DMS 273 treated with DMSO at 0.1 percent for 48 hours (cell line): Measurements from ENCODE around the gene TDRD3.
A peak's percentile ranks its signal among the peaks of the same experiment; 100 is the strongest.
"Not testable (repeated sequence)": the region's sequence is repeated elsewhere in the genome, so short reads cannot be mapped to it uniquely, and the experiment has no call there.

Experiments
- DNase-seq: peaks from one replicate; lab custom pipeline; 2025; lab: John Stamatoyannopoulos, UW

TDRD3 gene

DNA sequence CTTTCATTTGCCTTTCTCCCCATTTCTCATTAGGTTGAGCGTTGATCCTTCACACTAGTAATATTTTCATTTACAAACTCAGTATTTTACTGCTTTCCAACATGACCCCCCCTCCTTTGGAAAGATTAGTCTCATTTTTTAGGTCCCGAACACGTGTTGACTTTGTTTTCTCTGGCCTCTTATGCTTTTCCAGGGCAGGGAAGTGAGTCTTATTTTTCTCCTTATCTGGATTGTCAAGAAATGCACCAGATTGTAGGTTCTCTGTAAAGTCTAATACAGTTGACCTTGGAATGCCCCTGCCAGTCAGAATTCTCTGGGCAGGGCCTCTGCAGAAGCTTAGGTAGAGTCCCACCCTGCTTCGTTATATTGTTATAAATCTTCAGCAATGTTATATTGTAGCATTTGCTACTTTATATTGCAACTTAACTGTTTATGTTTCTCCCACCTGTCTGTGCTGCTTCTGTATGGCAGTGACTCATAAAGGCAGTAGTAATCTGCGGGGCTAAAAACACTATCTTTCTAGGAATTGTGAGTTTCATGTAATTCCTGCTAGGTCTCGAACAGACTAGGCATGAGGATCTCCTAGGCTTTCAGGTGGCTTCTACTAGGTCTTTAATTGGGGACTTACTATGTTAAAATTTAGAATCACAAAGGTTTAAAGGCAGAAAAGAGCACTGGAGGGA lies 2.0 kb downstream of the TDRD3 start:
- no peak for DNase-seq

DNA sequence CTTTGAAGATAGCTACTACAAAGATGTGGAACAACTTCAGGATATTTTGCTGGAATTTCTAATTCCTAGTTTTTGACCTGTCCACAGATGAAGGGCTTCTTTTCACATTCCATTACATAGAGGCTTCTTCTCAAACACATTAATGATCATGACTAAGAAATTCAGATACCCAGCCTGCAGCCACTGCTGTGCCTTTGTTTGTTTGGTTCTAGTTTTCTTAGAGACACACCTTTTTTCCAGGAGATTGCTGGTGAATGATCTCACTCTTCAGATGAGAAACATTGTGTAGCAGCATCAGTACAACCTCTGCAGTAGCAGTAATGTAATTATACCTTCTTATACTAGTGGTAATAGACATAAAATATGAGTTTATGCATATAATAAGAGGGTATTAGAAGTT lies 5.0 kb downstream of the TDRD3 start:
- DNase-seq, result no peak

DNA sequence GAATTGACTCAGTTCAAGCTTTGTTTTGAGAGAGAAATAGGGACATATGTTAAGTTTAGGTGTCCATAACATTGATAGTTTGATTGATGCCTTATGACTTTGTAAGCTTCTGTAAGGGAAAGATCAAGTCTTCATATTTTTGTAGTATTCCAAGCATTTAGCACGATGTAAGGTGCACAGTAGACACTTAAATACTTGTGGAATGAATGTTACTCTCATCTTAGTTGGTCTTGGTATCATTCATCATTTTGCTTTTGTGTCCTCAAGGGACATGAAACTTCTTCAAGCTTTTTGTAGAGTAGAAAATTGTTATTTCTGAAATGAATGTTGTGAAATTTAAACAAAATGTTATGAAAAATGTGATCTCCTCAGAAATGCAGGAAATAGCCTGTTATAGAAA lies 10.1 kb downstream of the TDRD3 start:
- no peak for DNase-seq

DNA sequence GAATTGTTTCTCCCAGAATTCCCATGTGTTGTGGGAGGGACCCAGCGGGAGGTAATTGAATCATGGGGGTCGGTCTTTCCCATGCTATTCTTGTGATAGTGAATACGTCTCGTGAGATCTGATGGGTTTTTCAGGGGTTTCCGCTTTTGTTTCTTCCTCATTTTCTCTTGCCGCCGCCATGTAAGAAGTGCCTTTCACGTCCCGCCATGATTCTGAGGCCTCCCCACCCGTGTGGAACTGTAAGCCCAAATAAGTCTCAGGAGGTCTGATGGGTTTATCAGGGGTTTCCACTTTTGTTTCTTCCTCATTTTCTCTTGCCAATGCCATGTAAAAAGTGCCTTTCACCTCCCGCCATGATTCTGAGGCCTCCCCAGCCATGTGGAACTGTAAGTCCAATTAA lies 10.8 kb downstream of the TDRD3 start:
- DNase-seq, result not testable (repeated sequence)

DNA sequence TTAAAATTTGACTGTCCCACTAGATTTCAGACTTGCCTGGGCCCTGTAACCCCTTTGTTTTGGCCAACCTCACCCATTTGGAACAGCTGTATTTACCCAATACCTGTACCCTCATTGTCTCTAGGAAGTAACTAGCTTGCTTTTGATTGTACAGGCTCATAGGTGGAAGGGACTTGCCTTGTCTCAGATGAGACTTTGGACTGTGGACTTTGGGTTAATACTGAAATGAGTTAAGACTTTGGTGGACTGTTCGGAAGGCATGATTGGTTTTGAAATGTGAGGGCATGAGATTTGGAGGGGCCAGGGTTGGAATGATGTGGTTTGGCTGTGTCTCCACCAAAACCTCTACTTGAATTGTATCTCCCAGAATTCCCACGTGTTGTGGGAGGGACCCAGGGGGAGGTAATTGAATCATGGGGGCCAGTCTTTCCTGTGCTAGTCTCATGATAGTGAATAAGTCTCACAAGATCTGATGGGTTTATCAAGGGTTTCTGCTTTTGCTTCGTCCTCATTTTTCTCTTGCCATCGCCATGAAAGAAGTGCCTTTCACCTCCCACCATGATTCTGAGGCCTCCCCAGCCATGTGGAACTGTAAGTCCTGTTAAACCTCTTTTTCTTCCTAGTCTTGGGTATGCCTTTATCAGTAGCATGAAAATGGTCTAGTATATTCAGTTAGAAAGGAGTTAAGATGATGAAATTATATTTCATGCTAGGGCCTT lies 12.7 kb downstream of the TDRD3 start:
- not testable (repeated sequence) for DNase-seq

- no peak for DNase-seq
These were observed 13.3 kb downstream of the TDRD3 start for GRCh38 chr13:60410299-60410698.

- DNase-seq, result no peak
These were observed 14.4 kb downstream of the TDRD3 start for GRCh38 chr13:60411464-60411863.

DNA sequence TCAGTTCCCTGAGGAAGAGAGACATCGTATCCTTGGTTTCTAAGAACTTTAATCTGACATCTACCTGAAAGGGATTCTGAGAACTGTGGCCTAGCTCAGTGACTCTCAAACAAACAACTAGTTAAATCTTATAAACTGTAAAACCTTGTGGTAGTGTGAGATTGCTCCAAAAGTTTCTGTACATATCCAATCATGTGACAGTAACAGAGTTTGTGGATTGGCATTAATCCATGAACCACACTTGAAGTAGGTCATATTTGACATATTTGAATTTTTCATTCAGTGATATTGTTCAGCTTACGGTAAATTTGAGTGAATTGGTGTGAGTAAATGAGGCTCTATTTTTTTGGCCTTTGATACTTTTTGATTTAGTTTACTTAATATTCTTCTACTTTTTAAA lies 15.0 kb downstream of the TDRD3 start:
- DNase-seq, result no peak

GRCh38 chr13:60412909-60413616 lies 16.0 kb downstream of the TDRD3 start:
- DNase-seq, result no peak

- DNase-seq, result no peak
These were observed 17.2 kb downstream of the TDRD3 start for GRCh38 chr13:60414177-60414576.

DNA sequence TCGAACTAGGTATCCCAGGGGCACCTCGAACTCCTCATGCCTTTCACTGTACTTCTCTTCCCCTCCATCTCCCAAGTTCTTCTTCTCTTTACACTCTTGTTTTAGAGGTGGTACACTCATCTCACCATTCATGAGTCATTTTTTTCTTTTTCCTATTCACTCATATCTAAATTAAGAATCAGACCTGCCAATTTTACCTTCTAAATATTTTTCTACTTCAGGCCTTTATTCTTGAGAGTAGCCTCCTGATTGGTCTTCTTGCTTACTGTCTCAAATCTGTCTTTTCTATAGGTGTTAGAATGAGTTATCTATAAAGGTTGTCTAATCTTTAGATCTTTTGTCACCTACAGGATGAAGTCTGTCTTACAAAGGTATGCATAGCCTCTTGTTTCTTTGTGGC lies 20.7 kb downstream of the TDRD3 start:
- no peak for DNase-seq

DNA sequence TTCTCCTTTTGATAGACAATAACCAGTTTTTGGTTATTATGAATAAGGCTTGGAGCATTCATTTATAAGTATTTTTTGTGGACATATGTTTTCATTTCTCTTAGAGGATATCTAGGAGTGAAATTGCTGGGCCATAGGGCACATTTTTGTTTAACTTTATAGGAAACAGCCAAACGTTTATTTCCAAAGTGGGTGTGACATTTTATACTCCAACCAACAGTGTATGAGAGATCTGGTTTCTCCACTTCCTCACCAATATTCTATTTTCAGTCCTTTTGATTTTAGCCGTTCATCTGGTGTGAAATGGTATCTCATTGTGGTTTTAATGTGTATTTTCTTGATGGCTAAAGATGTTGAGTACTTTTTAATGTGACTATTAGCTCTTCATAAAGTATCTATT lies 21.9 kb downstream of the TDRD3 start:
- no peak for DNase-seq

DNA sequence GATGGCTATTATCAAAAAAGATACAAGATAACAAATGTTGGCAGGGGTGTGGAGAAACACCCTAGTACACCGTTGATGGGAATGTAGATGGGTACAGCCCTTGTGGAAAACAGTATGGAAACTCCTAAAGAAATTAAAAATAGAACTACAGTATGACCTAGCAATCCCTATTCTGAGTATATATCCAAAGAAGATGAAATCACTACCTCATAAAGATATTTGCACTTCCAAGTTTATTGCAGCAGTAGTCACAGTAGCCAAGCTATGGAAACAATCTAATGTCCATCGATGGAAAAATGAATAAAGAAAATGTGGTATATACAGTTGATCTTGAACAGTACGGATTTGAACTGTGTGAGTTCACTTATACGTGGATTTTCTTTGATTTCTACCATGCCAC lies 28.3 kb downstream of the TDRD3 start:
- DNase-seq, result no peak

- DNase-seq, result no peak
These were observed 29.1 kb downstream of the TDRD3 start for GRCh38 chr13:60426075-60426474.

DNA sequence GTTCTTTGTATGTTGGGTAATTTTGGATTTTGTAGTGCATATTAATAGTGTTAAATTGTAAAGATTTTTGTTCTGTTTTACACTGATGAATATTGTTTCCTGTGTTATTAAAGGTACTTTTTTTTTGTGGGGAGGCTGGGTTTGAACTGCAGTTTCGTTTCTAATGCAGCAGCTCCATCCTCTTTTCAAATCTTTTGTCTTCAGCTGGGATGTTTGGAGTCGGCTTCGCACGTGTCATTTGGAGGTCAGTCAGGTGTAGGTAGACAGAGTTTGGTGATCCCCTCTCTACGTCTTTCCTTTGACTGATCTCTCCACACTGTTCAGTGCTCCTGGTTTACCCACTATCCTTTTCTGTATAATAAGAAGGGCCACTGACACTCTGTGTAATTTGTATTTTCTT lies 30.3 kb downstream of the TDRD3 start:
- no peak for DNase-seq

DNA sequence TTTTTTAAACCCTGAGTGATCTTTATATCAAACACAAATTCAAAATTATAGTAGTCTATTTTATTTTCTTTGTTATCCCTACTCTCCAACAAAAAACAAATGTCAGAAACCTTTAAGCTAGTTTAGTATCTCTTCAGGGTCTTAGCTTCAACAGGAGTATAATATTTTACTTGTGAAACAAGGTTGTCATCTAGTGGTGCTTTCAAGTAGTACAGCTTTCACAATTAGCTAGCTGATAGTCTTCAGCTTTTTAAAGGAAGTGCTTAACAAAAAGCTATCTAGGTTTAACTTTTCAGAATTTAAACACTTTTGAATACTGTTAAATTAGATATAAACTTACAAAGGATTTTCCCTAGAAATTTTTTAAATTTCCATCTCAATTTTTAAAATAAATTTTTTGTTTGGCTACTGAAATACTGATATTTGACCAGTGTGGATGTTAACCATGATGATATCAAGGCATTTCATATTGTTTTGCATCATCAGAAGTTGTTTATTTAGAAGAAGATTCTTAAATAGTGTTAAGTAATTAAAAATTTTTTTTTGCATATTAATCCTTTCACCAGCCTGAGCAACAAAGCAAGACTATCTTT lies 34.2 kb downstream of the TDRD3 start:
- peak; percentile 25 for DNase-seq

DNA sequence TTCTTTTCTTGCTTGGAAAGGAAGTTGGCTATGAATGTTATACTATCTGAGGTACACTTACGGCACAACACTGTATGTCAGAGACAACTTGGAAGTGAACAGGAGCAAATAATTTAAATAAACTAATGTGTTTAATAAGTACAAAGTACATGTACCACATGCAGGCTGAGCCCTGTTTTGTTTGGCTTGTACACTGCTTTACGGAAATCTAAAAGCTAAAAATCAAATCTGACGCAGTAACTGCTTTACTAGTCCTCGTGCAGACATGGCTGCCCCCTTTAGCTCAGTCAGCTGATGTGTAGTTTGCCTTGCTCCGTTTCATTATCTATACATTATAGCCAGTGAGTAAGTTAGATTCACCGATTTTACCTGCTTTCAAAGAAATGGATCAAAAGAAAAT lies 36.5 kb downstream of the TDRD3 start:
- DNase-seq, result no peak

GRCh38 chr13:60435762-60436374 lies 38.8 kb downstream of the TDRD3 start:
- DNase-seq, result no peak

DNA sequence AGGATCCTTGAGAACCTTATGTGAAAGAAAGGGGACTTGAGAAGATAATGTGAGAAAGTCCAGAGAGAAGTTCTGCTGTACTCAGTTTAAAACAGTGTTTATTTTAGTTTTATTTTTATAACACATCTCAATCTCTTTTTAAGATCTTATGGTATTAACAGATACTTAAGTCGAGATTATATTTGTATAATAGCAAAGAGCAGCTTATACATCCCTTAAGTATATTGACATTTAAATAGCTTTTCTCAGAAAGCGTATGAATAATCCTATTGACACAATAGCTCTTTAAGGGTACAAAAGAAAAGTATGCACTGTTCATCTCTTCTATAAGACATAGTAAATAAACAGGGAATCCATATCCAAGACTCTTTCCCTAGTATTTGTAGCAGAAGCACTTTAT lies 42.2 kb downstream of the TDRD3 start:
- no peak for DNase-seq

DNA sequence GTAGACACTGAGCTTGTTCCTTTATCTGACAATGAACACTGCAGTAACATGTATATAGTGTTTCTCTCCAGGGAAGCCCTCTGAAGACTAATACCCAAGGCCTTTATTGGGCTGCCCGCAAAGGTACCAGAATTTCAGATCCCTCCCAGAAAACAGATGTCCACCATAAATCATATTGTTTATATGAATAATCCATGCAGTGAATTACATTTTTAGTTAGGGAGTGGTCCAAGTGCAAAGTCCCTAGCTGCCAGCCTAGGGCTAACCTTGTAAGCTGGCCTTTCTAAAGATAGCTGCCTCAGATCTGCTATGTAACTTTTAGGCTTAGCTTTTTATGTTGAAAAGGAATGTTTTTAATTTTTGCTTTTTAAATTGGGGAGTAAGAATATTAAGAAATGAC lies 44.7 kb downstream of the TDRD3 start:
- no peak for DNase-seq

DNA sequence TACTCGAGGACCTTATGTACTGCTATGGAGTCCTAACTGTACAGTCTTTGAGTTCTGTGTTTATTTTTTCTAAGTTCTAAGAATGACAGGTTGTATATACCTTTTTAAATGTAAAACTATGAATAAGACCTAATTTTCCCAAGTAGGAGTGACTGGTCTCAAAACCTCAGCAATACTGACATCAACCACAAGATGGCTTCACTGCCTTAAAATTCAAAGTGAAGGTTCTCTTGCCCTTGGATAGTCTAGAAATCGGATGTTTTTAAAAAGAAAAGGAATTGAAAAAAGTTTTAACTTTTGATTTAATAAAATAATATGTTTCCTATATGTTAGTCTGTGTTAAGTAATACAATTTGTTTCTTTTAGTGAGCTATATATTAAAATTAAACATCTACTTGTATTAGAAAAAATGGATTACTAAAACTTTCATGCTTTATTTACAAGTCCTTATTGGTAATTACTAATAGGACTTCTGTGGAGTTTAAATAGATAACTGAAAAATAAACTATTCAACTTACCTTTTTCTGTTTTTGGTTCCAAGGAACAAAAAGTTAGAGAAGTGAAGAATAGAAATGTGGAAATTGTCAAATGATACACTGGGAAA lies 52.0 kb downstream of the TDRD3 start:
- DNase-seq, result no peak

DNA sequence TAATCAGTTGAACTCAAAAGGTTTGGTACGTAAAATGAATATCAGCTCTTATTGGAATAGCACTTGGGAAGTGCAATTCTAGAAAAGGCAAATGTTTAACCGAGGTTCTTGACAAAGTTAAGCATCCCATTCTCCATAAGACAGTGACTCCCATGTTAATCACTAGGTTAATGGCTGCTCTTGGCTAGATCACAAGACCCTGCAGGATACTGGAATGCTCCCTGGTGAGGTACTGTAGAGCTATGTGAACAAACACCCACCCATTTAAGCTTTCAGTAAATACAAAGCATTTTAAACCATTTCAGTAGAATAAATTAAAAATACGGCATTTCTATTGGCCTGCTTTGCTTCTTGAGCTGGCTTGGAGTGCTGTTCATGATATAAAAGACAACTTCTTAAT lies 56.5 kb downstream of the TDRD3 start:
- DNase-seq, result no peak
